GM04504 (cell line): ENCODE results near the gene SEMA6B.
"Not testable (repeated sequence)": the region's sequence is repeated elsewhere in the genome, so short reads cannot be mapped to it uniquely, and the experiment has no call there.

ENCODE experiments used
- DNase-seq: peaks from one replicate; pipeline ENCODE4 v3.0.0-alpha.2; 2012; ENCODE audit warnings: low read depth

SEMA6B gene

GRCh38 chr19:4571305-4571917 lies 11.9 kb upstream of the SEMA6B start:
- DNase-seq = no peak

- DNase-seq = no peak
Observed at GRCh38 chr19:4570916-4571304, 11.4 kb upstream of the SEMA6B start.

- DNase-seq = no peak
Observed at GRCh38 chr19:4570402-4570801, 10.9 kb upstream of the SEMA6B start.

GRCh38 chr19:4568886-4569285 lies 9.4 kb upstream of the SEMA6B start:
- no peak for DNase-seq

GRCh38 chr19:4567584-4568071 lies 8.1 kb upstream of the SEMA6B start:
- no peak for DNase-seq

GRCh38 chr19:4566402-4567051 lies 7.0 kb upstream of the SEMA6B start:
- no peak for DNase-seq

- DNase-seq = not testable (repeated sequence)
Observed at GRCh38 chr19:4563562-4563961, 4.1 kb upstream of the SEMA6B start.

GRCh38 chr19:4562085-4562484 lies 2.6 kb upstream of the SEMA6B start:
- not testable (repeated sequence) for DNase-seq

GRCh38 chr19:4557971-4558941 lies 1.2 kb downstream of the SEMA6B start:
- DNase-seq = no peak

- no peak for DNase-seq
Observed at GRCh38 chr19:4557144-4557970, 2.1 kb downstream of the SEMA6B start.

GRCh38 chr19:4556597-4557127 lies 2.8 kb downstream of the SEMA6B start:
- DNase-seq = no peak

- no peak for DNase-seq
Observed at GRCh38 chr19:4555657-4556561, 3.6 kb downstream of the SEMA6B start.

GRCh38 chr19:4554717-4555116 lies 4.8 kb downstream of the SEMA6B start:
- no peak for DNase-seq

GRCh38 chr19:4553775-4554174 lies 5.7 kb downstream of the SEMA6B start:
- no peak for DNase-seq

GRCh38 chr19:4553092-4553695 lies 6.3 kb downstream of the SEMA6B start:
- no peak for DNase-seq

- DNase-seq = no peak
Observed at GRCh38 chr19:4552525-4552819, 7.0 kb downstream of the SEMA6B start.

GRCh38 chr19:4550479-4551050 lies 8.9 kb downstream of the SEMA6B start:
- no peak for DNase-seq

GRCh38 chr19:4550018-4550417 lies 9.5 kb downstream of the SEMA6B start:
- no peak for DNase-seq

GRCh38 chr19:4548238-4548584 lies 11.3 kb downstream of the SEMA6B start:
- DNase-seq = no peak
